GM13977 (cell line): Measurements from ENCODE around the gene PM20D1.

Source experiments
- DNase-seq: peaks from one replicate; pipeline ENCODE4 v3.0.0; 2012; ENCODE audit warnings: low spot score
- in situ Hi-C: fragments of 300-500 bp; cut with MboI; formaldehyde crosslinking; loops from one replicate; pipeline ENCODE4 v1.12.0; 2022; ENCODE audit warnings: low sequenced_read_pairs, low pct_unique_long_range_greater_than_20kb, mixed read lengths, inconsistent platforms; ENCODE audit not compliant: unreplicated experiment
- TF ChIP-seq, protein P1 (sequence below): IDR thresholded peaks from 2 replicates; pipeline ENCODE4 v1.5.1; 2012; ENCODE audit warnings: mild to moderate bottlenecking, control low read depth; ENCODE audit not compliant: insufficient read depth; ENCODE audit errors: extremely low read depth, missing control alignments

The PM20D1 gene

DNA sequence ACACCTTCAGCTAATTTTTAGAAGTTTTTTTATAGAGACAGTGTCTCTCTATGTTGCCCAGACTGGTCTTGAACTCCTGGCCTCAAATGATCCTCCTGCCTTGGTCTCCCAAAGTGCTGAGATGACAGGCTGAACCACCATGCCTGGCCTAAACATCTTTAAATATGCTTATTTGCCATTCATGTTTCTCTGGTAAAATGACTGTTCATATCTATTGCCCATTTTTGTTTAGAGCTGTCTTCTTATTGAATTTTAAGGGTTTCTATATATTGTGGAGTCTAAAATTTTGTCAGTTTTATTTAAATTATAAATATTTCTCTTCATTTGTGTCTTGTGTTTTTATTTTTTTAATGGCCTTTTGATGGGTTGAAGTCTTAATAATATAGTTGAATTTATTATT lies 3.0 kb upstream of the PM20D1 start:
- no peak for DNase-seq
- in situ Hi-C loops, result no loop called here
- TF ChIP-seq, protein P1, sequence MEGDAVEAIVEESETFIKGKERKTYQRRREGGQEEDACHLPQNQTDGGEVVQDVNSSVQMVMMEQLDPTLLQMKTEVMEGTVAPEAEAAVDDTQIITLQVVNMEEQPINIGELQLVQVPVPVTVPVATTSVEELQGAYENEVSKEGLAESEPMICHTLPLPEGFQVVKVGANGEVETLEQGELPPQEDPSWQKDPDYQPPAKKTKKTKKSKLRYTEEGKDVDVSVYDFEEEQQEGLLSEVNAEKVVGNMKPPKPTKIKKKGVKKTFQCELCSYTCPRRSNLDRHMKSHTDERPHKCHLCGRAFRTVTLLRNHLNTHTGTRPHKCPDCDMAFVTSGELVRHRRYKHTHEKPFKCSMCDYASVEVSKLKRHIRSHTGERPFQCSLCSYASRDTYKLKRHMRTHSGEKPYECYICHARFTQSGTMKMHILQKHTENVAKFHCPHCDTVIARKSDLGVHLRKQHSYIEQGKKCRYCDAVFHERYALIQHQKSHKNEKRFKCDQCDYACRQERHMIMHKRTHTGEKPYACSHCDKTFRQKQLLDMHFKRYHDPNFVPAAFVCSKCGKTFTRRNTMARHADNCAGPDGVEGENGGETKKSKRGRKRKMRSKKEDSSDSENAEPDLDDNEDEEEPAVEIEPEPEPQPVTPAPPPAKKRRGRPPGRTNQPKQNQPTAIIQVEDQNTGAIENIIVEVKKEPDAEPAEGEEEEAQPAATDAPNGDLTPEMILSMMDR, result no peak

DNA sequence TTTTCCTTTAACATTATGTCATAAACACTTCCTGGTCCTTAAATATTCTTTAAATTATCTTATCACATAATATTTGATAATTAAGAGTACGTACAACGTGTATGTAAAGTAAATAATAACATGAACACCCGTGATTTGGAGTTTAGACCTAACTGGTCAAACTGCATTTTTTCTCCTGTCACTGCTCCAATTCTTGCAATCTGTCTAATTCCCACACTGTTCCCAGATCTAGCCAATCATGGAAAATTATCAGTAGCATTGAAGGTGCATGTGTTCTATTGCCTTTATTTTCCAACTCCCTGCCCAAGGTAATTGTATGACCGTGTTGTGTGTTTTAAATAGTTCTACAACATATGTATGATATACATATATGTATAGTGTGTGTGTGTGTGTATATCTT lies 2.1 kb upstream of the PM20D1 start:
- in situ Hi-C loops, result no loop called here
- TF ChIP-seq, protein P1, result no peak
- no peak for DNase-seq

DNA sequence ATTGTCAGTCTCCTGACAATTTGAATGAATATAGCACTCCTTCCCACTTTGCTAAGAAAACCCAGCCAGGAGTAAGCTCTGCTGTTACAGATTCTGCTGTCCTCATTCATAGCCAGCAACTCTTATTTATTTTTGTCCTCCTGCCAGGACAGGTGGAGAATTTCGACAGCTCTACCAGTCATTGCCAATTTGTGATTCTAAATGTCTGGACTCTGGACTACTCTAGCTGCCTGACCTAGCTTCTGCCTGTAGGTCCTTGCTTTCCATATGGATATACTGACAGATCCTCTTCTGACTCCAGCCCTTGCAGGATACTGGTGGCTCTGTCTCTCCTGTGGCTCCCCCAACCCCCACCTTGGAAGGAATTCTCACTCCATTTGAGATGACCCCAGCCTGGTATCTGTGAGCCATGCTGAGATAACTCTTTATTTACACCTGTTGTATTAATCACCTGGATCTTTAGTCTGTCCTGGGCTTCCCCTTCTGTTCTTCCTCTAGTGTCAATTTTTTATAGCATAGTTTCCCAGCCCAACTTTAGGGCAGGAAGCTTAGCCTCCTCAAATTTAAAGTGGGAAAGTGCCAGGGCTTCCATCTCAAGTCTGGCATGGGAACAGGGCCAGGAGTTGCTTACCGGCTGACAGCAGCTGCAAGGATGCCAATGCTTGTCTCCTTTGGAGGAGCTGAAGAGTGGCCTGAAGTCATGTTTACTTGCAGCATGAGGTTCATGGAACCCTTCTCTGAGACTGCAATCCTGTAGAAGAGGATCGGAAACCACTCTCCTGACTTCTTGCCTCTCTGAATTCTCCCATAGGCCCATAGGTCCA lies 6.7 kb downstream of the PM20D1 start:
- DNase-seq, result peak; percentile 4
- TF ChIP-seq, protein P1, result no peak
- in situ Hi-C loops, result no loop called here

DNA sequence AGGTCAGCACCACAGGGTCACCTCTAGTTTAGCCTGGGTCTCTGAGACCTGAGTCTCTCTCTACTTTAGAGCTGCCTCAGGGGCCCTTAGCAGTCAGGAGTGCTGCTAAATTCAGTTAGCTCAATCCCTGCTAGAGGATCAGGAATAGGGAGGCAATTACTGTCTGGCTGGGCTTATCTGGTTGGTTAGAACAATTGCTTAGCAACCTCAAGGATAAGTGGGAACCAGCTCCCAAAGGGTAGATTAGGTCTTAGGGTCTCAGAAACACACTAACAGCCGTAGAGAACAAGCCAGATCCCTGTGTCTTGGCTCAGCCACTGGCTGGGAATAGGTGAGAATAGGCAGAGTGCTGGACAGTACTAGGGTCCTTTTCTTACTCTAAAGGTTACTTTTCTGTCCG lies 7.7 kb downstream of the PM20D1 start:
- DNase-seq, result peak; percentile 1
- in situ Hi-C loops, result no loop called here
- TF ChIP-seq, protein P1, result no peak

DNA sequence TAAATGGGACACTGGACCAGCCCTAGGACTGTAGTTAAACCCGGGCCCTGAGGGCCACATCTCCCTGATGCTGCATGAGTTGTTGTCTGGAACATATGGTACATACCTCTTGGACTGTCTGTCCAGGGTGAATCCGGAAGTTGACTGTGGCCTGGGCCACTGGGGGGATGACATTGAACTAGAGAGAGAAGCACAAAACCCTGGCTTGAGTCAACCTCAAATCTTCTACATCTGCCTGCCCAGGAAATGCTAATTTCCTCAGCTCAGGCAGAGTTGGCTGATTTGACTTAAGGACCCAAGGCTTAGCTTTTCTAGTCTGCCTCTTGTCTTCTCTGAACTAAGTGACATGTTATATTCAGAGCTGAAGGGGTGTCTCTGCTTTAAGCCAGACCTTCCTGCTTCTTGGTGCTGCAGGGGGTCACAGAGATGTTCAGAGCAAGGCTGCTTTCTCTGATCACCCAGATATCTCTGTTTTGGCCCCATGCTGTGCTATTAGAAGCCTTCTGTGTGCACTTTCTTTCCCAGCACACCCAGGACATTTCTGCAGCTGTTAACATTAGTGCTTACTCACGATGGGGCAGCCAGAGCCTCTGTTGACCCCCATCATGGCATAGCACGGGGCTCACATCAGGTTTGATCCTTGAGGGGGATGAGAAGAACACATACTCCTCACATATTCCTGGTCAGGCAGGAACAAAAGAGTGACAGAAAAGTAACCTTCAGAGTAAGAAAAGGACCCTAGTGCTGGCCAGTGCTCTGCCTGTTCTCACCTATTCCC lies 9.6 kb downstream of the PM20D1 start:
- no peak for DNase-seq
- TF ChIP-seq, protein P1, result no peak
- in situ Hi-C loops, result no loop called here

DNA sequence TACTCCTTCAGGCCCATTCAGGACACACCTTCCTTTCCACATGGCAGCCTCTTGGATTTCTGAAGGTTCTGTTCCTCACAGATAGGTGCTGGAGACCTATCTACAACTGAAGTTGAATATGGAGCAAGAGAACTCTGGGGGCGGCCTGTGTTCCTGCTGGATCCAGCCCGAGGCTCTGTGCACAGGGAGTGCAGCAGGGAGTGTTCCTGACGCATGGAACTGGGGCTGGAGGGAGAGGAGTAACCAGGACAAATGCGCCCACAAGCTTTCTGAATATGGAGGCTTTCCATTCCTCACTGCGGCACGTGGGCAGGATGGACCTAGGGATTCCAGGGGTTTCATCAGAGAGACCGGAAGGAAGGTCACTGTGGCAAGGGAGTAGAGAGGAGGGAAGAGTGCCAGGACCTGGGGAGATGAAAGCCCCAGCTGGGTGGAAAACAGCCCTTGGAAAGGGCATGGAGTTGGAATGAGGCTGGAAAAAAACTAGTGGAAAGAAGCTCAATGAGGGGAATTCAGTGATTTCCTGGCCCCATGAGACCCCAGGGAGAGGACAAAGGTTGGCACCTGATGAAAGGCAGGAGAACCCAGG lies 12.5 kb downstream of the PM20D1 start:
- in situ Hi-C loops, result no loop called here
- no peak for DNase-seq
- TF ChIP-seq, protein P1, result no peak
